Measurements from ENCODE around the gene MARK3.

- TF ChIP-seq POLR2A (IDR thresholded peaks at IDR 0.05) (no peak), CTCF (IDR thresholded peaks at IDR 0.05) (no peak)
These were observed 132.7 kb downstream of the MARK3 start for GRCh38 chr14:103517721-103518421.
